Effector memory CD4-positive, alpha-beta T cell (primary cell): ENCODE measurements around the gene SSU72.
A peak's percentile ranks its signal among the peaks of the same experiment; 100 is the strongest.

Source experiments
- DNase-seq, 3 donors: peaks; one replicate each; pipeline ENCODE4 v3.0.0-alpha.2; 2020
- H3K27ac ChIP-seq: 2 replicates; pipeline ENCODE4 v1.7.0; 2013; ENCODE audit warnings: mild to moderate bottlenecking, low read length, moderate library complexity; ENCODE audit not compliant: insufficient read depth, poor library complexity, severe bottlenecking
- H3K27me3 ChIP-seq: replicated peaks from 2 replicates; pipeline ENCODE4 v1.7.0; 2013; ENCODE audit warnings: mild to moderate bottlenecking, low read length; ENCODE audit not compliant: insufficient read depth, control insufficient read depth, poor library complexity, severe bottlenecking
- H3K36me3 ChIP-seq: 2 replicates; pipeline ENCODE4 v1.7.0; 2013; ENCODE audit warnings: mild to moderate bottlenecking, low read length, moderate library complexity; ENCODE audit not compliant: control insufficient read depth, insufficient read depth
- H3K4me1 ChIP-seq: 2 replicates; pipeline ENCODE4 v1.7.0; 2013; ENCODE audit warnings: low read length, mild to moderate bottlenecking; ENCODE audit not compliant: control insufficient read depth, insufficient read depth, poor library complexity, severe bottlenecking
- H3K4me3 ChIP-seq: 2 replicates; pipeline ENCODE4 v1.7.0; 2013; ENCODE audit warnings: low read length, low read depth, mild to moderate bottlenecking; ENCODE audit not compliant: insufficient read depth, poor library complexity, severe bottlenecking
- H3K9me3 ChIP-seq: 2 replicates; pipeline ENCODE4 v1.7.0; 2013; ENCODE audit warnings: mild to moderate bottlenecking, low read length, moderate library complexity; ENCODE audit not compliant: control insufficient read depth

SSU72 gene

DNA sequence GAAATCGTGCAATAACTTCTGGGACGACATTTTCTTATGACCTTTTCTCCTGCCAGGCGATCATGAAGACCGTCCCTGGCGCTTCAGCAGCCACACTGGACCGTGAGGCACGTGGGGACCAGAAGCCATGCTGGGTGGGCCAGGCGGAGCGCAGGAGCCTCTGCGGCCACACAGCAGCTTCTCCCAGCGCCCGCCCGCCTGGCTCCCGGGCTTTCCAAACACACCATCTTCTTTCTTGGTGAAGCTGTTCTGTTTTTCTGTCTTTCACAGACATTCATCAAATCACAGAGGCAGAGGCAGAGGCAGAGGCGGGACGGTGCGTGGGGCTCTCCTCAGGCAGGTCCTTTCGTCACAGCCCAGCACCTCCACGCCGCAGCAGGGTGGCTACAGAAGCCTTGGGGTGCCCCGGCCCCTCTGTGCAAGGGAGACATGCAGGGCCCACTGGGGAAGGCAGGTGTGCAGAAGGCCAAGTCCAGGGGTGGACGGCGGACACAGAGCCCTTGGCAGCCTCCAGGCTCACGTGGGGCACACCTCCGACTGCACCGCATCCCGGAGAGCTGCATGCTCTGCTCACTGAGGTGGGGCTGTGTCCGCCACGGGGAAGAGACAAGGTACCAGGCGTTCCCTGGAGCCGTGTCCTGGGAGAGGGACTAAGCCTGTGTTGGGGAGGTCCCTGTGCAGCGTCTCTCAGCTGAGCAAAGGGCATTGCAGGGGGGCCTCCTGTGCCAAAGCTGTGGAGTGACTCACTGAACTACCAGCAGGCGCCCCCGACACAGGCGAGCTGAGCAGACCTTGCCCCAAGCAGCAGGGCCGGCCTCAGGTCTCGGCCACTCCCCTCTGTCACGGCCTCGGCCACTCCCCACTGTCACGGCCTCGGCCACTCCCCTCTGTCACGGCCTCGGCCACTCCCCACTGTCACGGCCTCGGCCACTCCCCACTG lies 31.6 kb downstream of the SSU72 start:
- Histone ChIP-seq H3K4me3 (no peak overlapping the region), H3K9me3 (no peaks in the 10 kb centered on the region), H3K27me3 (no peaks in the 10 kb centered on the region), H3K36me3 (peaks cover 16% of the 10 kb centered on the region), H3K4me1 (peaks cover 10% of the 10 kb centered on the region), H3K27ac (no peak overlapping the region)
- no peak for DNase-seq

GRCh38 chr1:1541956-1542765 lies 32.5 kb downstream of the SSU72 start:
- Histone ChIP-seq H3K27ac (no peak overlapping the region), H3K9me3 (no peaks in the 10 kb centered on the region), H3K36me3 (peaks cover 16% of the 10 kb centered on the region), H3K27me3 (no peaks in the 10 kb centered on the region), H3K4me3 (no peak overlapping the region), H3K4me1 (peaks cover 10% of the 10 kb centered on the region)
- DNase-seq: no peak

GRCh38 chr1:1540818-1541628 lies 33.6 kb downstream of the SSU72 start:
- H3K4me3 ChIP-seq: peak overlapping the region; percentile 46

DNA sequence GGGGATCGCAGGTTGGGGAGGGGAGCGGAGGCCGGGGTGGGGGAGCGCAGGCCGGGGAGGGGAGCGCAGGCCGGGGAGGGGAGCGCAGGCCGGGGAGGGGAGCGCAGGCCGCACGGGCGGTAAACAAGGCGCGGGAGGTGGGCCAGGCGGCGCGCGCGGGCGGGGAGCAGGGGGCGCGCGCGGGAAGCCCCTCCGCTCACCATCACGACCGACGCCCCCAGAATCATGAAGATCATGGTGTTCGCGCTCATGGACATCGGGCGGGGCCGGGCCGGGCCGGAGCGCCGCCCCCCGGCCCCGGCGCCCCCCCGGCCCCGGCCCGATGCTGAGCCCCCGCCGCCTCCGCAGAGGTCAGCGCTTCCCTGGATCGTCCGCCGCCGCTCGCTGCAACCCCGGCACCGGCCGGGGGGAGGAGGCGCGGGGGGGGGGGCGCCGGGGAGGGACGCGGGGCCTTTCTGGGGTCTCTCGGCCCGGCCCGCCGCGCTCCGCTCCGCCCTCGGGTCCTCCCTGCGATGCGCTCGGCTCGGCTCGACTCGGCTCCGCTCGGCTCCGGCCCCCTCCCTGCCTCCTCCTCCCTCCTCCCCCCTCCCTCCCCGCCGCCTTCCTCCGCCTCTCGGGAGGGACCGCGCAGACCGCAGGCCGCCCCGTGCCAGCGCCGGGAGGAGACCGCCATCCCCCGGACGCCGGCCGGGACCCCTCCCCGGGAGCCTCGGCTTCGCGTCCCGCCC lies 34.4 kb downstream of the SSU72 start, which contains the start of gene TMEM240:
TSS of gene TMEM240 (minus strand) at position 535 of the 728 bp plus-strand sequence. CDS start at position 257, 278 bp downstream.
- peak within 1 kb of the TSS; percentile 46 for H3K4me3 ChIP-seq
- peaks cover 10% of the 10 kb centered on the region for H3K4me1 ChIP-seq
- peak; percentile 7 to 16 (median 9) for DNase-seq
- no peak within 1 kb of the TSS for H3K27ac ChIP-seq
- no peaks in the 10 kb centered on the region for H3K9me3 ChIP-seq
- H3K36me3 ChIP-seq: peaks cover 16% of the 10 kb centered on the region
- no peaks in the 10 kb centered on the region for H3K27me3 ChIP-seq

More at GRCh38 chr1:1540818-1541628, 33.6 kb downstream of the SSU72 start:
- Histone ChIP-seq H3K36me3 (peaks cover 16% of the 10 kb centered on the region), H3K4me1 (peaks cover 10% of the 10 kb centered on the region), H3K9me3 (no peaks in the 10 kb centered on the region), H3K27ac (no peak overlapping the region), H3K27me3 (no peaks in the 10 kb centered on the region)
- no peak for DNase-seq

DNA sequence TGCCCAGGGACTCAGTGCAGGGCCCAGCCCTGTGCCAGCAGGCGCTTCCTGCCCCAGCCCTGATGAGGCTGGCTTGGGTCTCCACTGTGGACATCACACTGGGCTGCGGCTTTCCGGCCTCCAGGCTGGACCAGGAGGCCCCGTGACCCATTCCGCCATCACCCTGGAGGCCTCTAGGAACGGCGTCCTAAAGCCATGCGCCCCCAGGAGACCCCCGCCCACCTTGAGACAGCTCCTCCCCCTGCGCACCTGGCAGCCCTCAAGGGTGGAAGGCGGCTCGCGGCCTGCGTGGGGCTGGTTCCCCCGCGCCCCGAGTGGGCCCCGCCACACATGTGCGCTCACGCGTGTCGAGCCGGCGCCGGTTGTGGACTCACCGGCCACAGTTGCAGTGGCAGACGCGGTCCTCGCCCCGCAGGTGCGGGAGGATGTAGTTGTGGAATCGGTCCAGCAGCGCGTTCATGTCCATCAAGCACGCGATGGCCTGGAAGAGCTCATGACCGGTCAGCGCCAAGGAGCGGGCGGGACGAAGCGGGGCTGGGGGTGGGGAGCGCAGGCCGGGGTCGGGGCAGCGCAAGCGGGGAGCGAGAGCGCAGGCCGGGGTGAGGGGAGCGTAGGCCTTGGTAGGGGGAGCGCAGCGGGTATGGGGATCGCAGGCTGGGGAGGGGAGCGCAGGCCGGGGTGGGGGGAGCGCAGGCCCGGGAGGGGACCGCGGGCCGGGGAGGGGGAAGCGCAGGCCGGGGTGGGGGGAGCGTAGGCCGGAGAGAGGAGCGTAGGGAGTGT lies 35.2 kb downstream of the SSU72 start:
- H3K4me3 ChIP-seq: peak overlapping the region; percentile 32
- DNase-seq: no peak

GRCh38 chr1:1538989-1539309 lies 35.7 kb downstream of the SSU72 start:
- peaks cover 16% of the 10 kb centered on the region for H3K36me3 ChIP-seq
- H3K9me3 ChIP-seq: no peaks in the 10 kb centered on the region
- DNase-seq: no peak
- no peak overlapping the region for H3K27ac ChIP-seq
- no peaks in the 10 kb centered on the region for H3K27me3 ChIP-seq
- H3K4me3 ChIP-seq: no peak overlapping the region
- H3K4me1 ChIP-seq: peaks cover 10% of the 10 kb centered on the region

More for the DNA sequence above, 35.2 kb downstream of the SSU72 start:
- H3K4me1 ChIP-seq: peaks cover 10% of the 10 kb centered on the region
- no peak overlapping the region for H3K27ac ChIP-seq
- H3K9me3 ChIP-seq: no peaks in the 10 kb centered on the region
- H3K36me3 ChIP-seq: peaks cover 16% of the 10 kb centered on the region
- no peaks in the 10 kb centered on the region for H3K27me3 ChIP-seq

DNA sequence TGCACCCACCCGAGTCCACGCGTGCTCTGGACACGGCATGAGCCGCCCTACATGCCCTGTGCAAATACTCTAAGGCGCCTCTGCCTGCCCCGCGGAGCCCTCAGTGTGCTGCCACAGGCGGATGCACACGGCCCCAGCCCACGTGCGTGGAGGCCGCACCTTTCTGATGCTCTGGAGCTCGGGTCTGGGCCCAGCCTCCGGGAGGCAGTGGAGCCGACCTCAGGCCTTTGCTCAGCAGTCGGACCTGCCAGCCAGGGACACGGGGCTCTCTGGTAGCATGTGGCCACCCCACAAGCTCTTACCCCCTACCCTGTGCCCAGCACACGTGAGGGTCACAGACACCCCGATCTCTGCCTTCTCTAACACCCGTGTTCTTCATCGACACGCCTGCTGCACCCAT lies 36.3 kb downstream of the SSU72 start:
- H3K27me3 ChIP-seq: no peaks in the 10 kb centered on the region
- H3K36me3 ChIP-seq: peaks cover 16% of the 10 kb centered on the region
- no peak for DNase-seq
- H3K4me3 ChIP-seq: no peak overlapping the region
- peaks cover 10% of the 10 kb centered on the region for H3K4me1 ChIP-seq
- no peak overlapping the region for H3K27ac ChIP-seq
- H3K9me3 ChIP-seq: no peaks in the 10 kb centered on the region

- Histone ChIP-seq H3K27ac (no peak overlapping the region), H3K27me3 (no peaks in the 10 kb centered on the region), H3K9me3 (no peaks in the 10 kb centered on the region), H3K36me3 (peaks cover 10% of the 10 kb centered on the region), H3K4me1 (peaks cover 10% of the 10 kb centered on the region), H3K4me3 (no peak overlapping the region)
- no peak for DNase-seq
Measured at GRCh38 chr1:1537626-1538250, 36.9 kb downstream of the SSU72 start.
